ENCODE measurements around the gene PGM1.

The PGM1 gene

DNA sequence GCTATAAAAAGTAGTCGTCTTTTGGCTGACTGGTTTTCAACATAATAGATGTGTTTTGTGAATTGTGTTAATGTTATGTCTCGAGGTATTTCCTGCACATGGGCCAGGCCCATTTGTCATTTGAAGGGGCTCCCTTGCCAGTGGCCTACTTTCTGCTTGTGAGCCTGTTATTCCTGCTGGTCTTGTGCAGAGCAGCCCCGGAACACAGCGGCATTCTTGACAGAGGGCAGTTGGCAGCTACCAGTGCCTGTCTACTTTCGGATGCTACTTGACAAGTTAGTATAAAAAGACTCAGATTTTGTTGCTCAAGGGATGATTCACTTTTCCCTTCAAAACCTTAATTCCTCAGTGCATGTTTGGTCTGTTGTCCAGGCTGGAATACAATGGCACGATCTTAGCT, 28.5 kb downstream of the PGM1 start:
- no peak for ATAC-seq (ENCODE audit: low read depth)
- Histone ChIP-seq H3K4me3 (ENCODE audit: severe bottlenecking) (no peak overlapping the region), H3K27ac (ENCODE audit: poor library complexity, severe bottlenecking) (no peak overlapping the region), H3K9me3 (ENCODE audit: severe bottlenecking) (no peaks in the 10 kb centered on the region), H3K27me3 (ENCODE audit: insufficient read depth, poor library complexity, severe bottlenecking) (no peaks in the 10 kb centered on the region), H3K4me1 (ENCODE audit: insufficient read depth, poor library complexity, severe bottlenecking) (peaks cover 7% of the 10 kb centered on the region), H3K36me3 (ENCODE audit: low read depth) (peaks cover 6% of the 10 kb centered on the region; the same call in 1 of the 2 replicates)
- TF ChIP-seq, protein P1, sequence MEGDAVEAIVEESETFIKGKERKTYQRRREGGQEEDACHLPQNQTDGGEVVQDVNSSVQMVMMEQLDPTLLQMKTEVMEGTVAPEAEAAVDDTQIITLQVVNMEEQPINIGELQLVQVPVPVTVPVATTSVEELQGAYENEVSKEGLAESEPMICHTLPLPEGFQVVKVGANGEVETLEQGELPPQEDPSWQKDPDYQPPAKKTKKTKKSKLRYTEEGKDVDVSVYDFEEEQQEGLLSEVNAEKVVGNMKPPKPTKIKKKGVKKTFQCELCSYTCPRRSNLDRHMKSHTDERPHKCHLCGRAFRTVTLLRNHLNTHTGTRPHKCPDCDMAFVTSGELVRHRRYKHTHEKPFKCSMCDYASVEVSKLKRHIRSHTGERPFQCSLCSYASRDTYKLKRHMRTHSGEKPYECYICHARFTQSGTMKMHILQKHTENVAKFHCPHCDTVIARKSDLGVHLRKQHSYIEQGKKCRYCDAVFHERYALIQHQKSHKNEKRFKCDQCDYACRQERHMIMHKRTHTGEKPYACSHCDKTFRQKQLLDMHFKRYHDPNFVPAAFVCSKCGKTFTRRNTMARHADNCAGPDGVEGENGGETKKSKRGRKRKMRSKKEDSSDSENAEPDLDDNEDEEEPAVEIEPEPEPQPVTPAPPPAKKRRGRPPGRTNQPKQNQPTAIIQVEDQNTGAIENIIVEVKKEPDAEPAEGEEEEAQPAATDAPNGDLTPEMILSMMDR (IDR thresholded peaks at IDR 0.05; ENCODE audit: poor library complexity, severe bottlenecking): no peak
- DNase-seq (ENCODE audit: low spot score): no peak

DNA sequence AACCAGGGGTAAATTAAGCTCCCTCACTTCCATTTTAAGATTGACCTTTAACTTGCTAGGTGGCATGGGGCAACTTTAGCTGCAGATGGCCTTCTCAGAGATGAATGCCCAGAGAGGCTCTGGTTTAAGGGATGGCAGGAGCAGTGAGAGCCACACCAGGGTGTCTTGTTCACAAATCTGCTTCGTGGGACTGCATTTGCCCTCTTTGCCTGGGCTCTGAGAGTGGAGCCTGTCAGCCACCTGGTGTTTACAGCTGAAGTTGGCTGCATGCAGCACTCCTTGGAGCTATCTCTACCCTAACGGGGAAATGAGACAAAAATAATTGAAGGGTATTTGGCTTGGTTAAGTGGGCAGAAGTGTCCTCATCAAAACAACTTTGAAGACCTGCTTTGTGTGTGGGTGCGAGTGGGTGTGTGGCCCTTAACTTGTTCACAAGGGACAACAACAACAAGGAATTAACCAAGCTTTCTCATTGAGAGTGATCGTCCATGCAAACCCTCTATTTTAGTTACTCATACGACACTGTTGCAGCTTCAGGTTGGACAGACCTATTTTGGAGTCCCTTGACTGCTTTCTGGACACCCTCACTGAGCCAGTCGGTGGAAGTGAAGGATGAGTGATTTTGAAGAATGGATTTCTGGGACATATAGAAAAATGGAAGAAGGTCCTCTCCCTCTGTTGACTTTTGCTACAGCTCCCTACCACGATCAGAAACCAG, 29.8 kb downstream of the PGM1 start:
- no peaks in the 10 kb centered on the region for H3K27me3 ChIP-seq (ENCODE audit: insufficient read depth, poor library complexity, severe bottlenecking)
- peaks cover 7% of the 10 kb centered on the region for H3K4me1 ChIP-seq (ENCODE audit: insufficient read depth, poor library complexity, severe bottlenecking)
- TF ChIP-seq, protein P1 (IDR thresholded peaks at IDR 0.05; ENCODE audit: poor library complexity, severe bottlenecking): no peak
- no peak overlapping the region for H3K4me3 ChIP-seq (ENCODE audit: severe bottlenecking)
- ATAC-seq (ENCODE audit: low read depth): no peak
- H3K36me3 ChIP-seq (ENCODE audit: low read depth): peaks cover 6% of the 10 kb centered on the region; the same call in 1 of the 2 replicates
- H3K9me3 ChIP-seq (ENCODE audit: severe bottlenecking): no peaks in the 10 kb centered on the region
- DNase-seq (ENCODE audit: low spot score): no peak
- H3K27ac ChIP-seq (ENCODE audit: poor library complexity, severe bottlenecking): no peak overlapping the region

- Histone ChIP-seq H3K9me3 (ENCODE audit: severe bottlenecking) (no peaks in the 10 kb centered on the region), H3K4me1 (ENCODE audit: insufficient read depth, poor library complexity, severe bottlenecking) (peaks cover 16% of the 10 kb centered on the region), H3K36me3 (ENCODE audit: low read depth) (peaks cover 6% of the 10 kb centered on the region; the same call in 1 of the 2 replicates), H3K4me3 (ENCODE audit: severe bottlenecking) (no peak overlapping the region), H3K27me3 (ENCODE audit: insufficient read depth, poor library complexity, severe bottlenecking) (no peaks in the 10 kb centered on the region), H3K27ac (ENCODE audit: poor library complexity, severe bottlenecking) (no peak overlapping the region)
- TF ChIP-seq, protein P1 (IDR thresholded peaks at IDR 0.05; ENCODE audit: poor library complexity, severe bottlenecking): no peak
- ATAC-seq (ENCODE audit: low read depth): no peak
- DNase-seq (ENCODE audit: low spot score): no peak
Observed at GRCh38 chr1:63623952-63624351, 30.7 kb downstream of the PGM1 start.

GRCh38 chr1:63624911-63625310, 31.7 kb downstream of the PGM1 start:
- TF ChIP-seq, protein P1 (IDR thresholded peaks at IDR 0.05; ENCODE audit: poor library complexity, severe bottlenecking): no peak
- Histone ChIP-seq H3K36me3 (ENCODE audit: low read depth) (peaks cover 14% of the 10 kb centered on the region; the same call in 1 of the 2 replicates), H3K27me3 (ENCODE audit: insufficient read depth, poor library complexity, severe bottlenecking) (no peaks in the 10 kb centered on the region), H3K9me3 (ENCODE audit: severe bottlenecking) (no peaks in the 10 kb centered on the region), H3K4me3 (ENCODE audit: severe bottlenecking) (no peak overlapping the region), H3K4me1 (ENCODE audit: insufficient read depth, poor library complexity, severe bottlenecking) (peaks cover 25% of the 10 kb centered on the region), H3K27ac (ENCODE audit: poor library complexity, severe bottlenecking) (no peak overlapping the region)
- ATAC-seq (ENCODE audit: low read depth) (peak; percentile 45; the same call in 2 of the 3 replicates), DNase-seq (ENCODE audit: low spot score) (no peak)

- Histone ChIP-seq H3K27ac (ENCODE audit: poor library complexity, severe bottlenecking) (no peak overlapping the region), H3K9me3 (ENCODE audit: severe bottlenecking) (no peaks in the 10 kb centered on the region), H3K36me3 (ENCODE audit: low read depth) (peaks cover 21% of the 10 kb centered on the region), H3K4me3 (ENCODE audit: severe bottlenecking) (no peak overlapping the region), H3K27me3 (ENCODE audit: insufficient read depth, poor library complexity, severe bottlenecking) (no peaks in the 10 kb centered on the region), H3K4me1 (ENCODE audit: insufficient read depth, poor library complexity, severe bottlenecking) (peaks cover 38% of the 10 kb centered on the region)
- ATAC-seq (ENCODE audit: low read depth) (no peak), DNase-seq (ENCODE audit: low spot score) (no peak)
- TF ChIP-seq, protein P1 (IDR thresholded peaks at IDR 0.05; ENCODE audit: poor library complexity, severe bottlenecking): no peak
Observed at GRCh38 chr1:63626222-63626621, 33.0 kb downstream of the PGM1 start.

Measured in RWPE2 (cell line).